Fibroblast of pulmonary artery (primary cell): Measurements from ENCODE around the gene TUBA4B.

Experiments
- DNase-seq: peaks from one replicate; pipeline ENCODE4 v3.0.0-alpha.2; 2010; ENCODE audit warnings: low read depth
- H3K4me3 ChIP-seq: replicated peaks from 2 replicates; pipeline ENCODE4 v1.5.1; 2011; ENCODE audit warnings: low read depth, mild to moderate bottlenecking, control low read depth, low read length, moderate library complexity
- TF ChIP-seq, protein P1 (sequence below): IDR thresholded peaks from 2 replicates; pipeline ENCODE4 v1.5.1; 2011; ENCODE audit warnings: mild to moderate bottlenecking, control low read depth, low read length, inconsistent platforms; ENCODE audit errors: missing control alignments

TUBA4B gene

DNA sequence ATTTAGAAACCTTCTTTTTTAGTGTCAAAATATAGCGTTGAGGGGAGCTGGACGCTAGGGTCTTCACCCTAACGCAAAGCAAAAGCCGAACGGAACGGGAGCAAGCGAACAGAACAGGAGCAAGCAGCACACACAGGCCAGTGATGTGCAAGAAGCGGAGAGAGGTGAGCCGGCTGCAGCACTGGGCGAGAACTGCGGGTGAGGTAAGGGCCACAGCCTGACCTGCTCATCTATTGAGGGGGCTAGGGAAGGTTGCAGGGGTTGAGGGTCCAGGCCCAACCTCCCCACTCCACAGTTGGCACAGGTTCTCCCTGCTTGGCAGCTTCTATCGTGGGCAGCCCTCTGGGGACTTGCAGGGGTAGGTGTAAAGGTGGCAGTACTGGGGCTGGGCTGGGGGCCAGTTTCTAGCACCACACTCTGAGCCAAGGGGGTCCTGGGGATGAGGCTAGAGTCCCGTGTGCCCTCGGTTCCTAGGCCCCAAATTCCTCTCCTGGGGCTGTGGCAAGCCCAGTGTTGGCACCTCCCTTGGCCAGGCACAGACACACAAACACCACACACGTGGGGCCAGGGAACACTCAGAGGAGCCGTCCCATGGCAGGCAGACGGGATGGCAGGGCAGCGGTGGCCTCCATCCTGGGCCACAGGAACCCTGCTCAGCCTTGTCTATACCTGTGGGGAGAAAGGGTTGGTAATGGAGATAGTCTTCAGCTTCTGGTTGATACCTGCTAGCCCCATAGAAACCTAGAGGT lies 33.1 kb upstream of the TUBA4B start:
- H3K4me3 ChIP-seq, result no peak overlapping the region
- DNase-seq, result no peak
- TF ChIP-seq, protein P1, sequence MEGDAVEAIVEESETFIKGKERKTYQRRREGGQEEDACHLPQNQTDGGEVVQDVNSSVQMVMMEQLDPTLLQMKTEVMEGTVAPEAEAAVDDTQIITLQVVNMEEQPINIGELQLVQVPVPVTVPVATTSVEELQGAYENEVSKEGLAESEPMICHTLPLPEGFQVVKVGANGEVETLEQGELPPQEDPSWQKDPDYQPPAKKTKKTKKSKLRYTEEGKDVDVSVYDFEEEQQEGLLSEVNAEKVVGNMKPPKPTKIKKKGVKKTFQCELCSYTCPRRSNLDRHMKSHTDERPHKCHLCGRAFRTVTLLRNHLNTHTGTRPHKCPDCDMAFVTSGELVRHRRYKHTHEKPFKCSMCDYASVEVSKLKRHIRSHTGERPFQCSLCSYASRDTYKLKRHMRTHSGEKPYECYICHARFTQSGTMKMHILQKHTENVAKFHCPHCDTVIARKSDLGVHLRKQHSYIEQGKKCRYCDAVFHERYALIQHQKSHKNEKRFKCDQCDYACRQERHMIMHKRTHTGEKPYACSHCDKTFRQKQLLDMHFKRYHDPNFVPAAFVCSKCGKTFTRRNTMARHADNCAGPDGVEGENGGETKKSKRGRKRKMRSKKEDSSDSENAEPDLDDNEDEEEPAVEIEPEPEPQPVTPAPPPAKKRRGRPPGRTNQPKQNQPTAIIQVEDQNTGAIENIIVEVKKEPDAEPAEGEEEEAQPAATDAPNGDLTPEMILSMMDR, result no peak

DNA sequence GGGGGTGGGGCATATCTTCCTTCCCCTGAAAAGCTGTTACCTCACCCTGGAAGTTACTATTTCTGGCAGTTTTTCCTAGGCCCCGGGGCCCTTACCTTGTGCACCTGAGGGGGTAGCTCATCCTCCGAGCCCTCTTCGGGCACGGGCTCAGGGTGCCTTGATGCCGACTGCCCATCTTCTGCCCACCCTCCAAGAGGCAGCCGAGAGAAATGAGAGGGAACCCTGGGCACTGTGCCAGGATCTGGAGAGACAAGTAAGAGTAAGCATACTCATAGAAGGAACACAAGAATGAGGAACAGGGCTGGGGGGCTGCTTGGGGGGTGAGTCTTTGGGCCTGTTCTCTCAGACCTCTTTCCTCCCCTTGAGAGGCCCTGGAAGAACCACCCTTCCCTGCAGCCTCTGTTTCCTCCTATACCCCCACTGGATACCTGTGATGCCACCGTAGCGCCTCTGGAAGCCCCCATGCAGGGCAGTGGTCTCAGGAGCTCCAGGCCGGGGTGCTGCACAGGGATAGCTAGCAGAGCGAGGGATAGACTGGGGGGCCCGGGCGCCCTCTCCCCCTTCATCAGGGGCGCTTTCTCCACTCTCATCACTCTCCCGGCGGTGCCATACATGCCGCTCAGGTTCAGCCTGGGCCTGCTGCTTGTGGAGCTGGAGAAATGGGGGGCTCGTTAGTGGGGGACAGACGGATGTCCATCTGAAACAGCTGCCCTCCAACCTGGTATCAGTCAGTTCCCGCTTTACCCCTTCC lies 32.2 kb upstream of the TUBA4B start:
- no peak for DNase-seq
- H3K4me3 ChIP-seq, result no peak overlapping the region
- TF ChIP-seq, protein P1, result no peak

- no peak overlapping the region for H3K4me3 ChIP-seq
- TF ChIP-seq, protein P1, result no peak
- no peak for DNase-seq
Observed at GRCh38 chr2:219221957-219222518, 31.0 kb upstream of the TUBA4B start.

DNA sequence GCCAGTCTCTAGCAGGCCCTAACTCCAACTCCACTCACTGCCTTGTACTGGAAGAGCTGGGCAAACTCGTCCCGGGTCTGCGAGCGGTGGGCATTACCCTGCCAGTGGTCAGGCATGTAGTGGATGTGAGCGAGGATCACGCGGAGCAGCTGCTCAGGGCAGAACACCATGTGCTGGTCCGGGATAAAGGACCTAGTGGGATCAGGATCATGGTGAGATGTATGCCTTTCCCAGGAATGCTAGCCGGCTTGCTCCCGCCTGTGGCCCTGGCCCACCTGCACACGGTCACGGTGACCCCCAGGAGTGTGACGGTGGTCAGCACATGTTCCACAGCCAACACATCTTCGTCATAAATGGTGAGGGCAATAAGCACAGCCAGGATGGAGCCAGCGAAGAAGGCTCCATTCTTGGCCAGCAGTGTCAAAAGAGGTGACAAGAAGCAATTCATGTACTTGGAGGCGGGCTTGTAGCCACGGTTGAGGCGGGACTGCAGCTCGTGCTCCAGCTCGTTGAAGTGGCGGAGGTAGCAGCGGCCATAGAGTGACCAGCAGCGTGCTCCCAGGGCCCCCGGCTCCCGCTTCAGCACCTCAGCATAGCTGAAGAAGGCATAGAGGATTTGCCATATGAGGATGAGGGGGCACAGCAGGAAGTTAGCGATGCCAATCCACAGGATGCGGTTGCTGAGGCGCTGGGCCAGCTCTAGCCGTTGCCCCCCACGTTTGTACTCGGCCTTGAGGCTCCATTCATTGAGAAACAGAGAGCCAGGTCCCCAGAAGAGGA lies 29.0 kb upstream of the TUBA4B start:
- TF ChIP-seq, protein P1, result no peak
- no peak for DNase-seq
- no peak overlapping the region for H3K4me3 ChIP-seq

GRCh38 chr2:219225350-219225749 lies 27.7 kb upstream of the TUBA4B start:
- DNase-seq, result no peak
- TF ChIP-seq, protein P1, result no peak
- no peak overlapping the region for H3K4me3 ChIP-seq

DNA sequence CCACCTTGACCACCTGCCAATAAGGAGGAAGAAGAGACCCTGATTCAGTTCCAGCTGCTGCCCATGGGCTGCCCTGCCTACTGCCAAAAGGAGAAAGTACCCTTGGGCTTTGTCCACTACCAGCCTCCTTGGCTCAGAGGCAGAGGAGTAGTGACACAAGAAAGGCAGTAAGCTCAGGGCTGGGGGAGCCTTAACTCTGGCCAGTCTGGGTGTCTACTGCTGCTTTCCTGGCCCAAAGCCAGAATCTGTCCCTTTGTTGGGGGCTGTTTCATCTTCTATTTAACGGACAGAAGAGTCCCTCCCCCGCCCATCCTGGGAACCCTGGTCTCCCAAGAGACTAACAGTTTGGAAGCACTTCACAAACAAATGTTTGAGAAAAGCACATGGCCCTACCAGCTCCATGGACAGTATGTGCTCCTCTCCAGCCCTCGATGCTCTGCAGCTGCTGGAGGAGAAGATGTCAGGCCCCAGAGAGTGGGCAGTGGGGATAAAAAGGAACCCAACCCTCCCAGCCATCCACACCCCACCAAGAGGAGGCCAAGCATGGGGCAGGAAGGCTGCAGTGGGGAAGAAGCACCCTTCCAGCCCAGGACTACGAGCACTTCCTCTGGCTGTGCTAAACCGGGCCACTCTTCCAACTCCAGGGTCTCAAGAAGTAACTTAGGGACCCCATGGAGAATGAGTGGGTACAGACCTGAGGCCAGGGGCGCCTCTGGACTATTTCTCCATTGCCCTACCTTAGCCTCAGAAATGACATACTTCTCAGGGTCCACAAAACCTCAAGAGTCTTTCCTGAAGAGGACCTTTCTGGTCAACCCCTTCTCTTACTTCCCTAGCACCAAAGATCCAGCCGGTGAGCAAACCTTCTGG lies 24.8 kb upstream of the TUBA4B start:
- peak overlapping the region; percentile 79 for H3K4me3 ChIP-seq
- DNase-seq, result no peak
- TF ChIP-seq, protein P1, result no peak
